AG10803 (cell line): ENCODE results near the gene TMEM44.

Experiments used
- DNase-seq: peaks from one replicate; pipeline ENCODE4 v3.0.0; 2010; ENCODE audit warnings: low read depth
- H3K4me3 ChIP-seq: 2 replicates; pipeline ENCODE4 v1.5.1; 2011; ENCODE audit warnings: mild to moderate bottlenecking, low read length, control low read depth
- CTCF ChIP-seq: conservative IDR thresholded peaks from 2 replicates; pipeline ENCODE4 v1.5.1; 2011; ENCODE audit warnings: mild to moderate bottlenecking, low read length, control low read depth, inconsistent platforms

TMEM44 gene

GRCh38 chr3:194556086-194557056 is 76.8 kb downstream of the TMEM44 start:
- no peak for DNase-seq
- no peak overlapping the region for H3K4me3 ChIP-seq
- TF ChIP-seq CTCF: no peak

DNA sequence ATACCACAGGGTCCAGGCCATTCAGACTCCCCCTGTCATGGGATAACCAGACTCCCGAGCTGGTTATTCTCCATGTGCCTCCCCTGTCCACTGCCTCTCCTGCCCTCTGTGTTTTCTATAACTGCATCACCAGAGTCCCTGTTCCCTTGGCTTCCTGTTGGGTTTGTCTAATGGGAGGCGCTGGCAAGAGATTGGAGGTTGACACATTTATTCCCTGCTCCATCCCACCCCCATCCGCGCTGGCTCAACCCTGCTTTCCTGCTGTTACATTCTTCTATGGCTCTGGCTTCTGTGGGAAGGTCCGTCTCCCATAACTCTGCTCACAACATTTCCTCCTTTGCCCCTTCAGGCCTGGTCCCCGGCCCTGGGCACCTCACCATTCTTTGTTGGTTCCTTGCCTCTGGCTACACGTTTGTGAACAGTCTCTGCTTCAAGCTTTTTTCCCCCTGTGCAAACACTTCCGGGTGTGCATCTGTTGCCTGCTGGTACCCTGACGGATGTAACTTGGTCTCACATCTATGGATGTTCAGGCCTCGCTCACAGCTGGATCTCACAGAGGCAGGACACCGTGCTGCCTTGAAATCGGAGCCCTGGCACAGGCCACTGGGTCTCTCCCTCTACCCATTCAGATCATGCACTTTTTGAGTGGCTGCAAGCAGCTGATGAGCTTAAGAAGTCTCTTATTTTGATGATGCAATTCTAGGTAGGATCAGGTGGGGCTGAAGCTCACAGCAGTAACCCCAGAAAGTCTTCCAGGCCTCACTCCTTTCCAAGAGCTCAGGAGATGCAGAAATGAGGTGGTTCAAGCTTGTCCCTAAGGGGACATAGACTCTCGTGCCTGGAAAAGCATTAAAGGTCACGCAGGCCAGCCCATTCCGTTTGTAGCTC is 77.8 kb downstream of the TMEM44 start:
- H3K4me3 ChIP-seq: no peak overlapping the region
- DNase-seq: no peak
- no peak for TF ChIP-seq CTCF

- no peak overlapping the region for H3K4me3 ChIP-seq
- no peak for DNase-seq
- TF ChIP-seq CTCF: no peak
Measured at GRCh38 chr3:194554473-194555123, 78.6 kb downstream of the TMEM44 start.

GRCh38 chr3:194552327-194552949 is 80.8 kb downstream of the TMEM44 start:
- no peak for TF ChIP-seq CTCF
- H3K4me3 ChIP-seq: no peak overlapping the region
- DNase-seq: no peak

- no peak for TF ChIP-seq CTCF
- no peak for DNase-seq
- no peak overlapping the region for H3K4me3 ChIP-seq
Measured at GRCh38 chr3:194549853-194550252, 83.4 kb downstream of the TMEM44 start.
